Stomach (tissue), 4 donors: ENCODE results near the gene ZNF324.

Source experiments
- CTCF ChIP-seq, 7 experiments: fragments of 450-650 bp in 4 of 7; fragments of 200-600 bp in 3 of 7; sonication (generic) in 3 of 7; IDR thresholded peaks; one replicate each; pipeline ENCODE4 v1.5.1; 2016 to 2019; ENCODE audit warnings: antibody characterized with exemption in 7 of 7, control low read depth in 2 of 7, mild to moderate bottlenecking in 1 of 7
- EP300 ChIP-seq: sonication (generic); formaldehyde crosslinking; IDR thresholded peaks from one replicate; pipeline ENCODE4 v1.6.1; 2017; ENCODE audit warnings: antibody characterized with exemption
- POLR2A ChIP-seq, 4 donors: fragments of 450-650 bp; IDR thresholded peaks; one replicate each; pipeline ENCODE4 v1.6.1; 2016; ENCODE audit warnings: antibody characterized with exemption in 4 of 4, control low read depth in 2 of 4, mild to moderate bottlenecking in 1 of 4, moderate library complexity in 1 of 4
- POLR2AphosphoS5 ChIP-seq, 3 donors: sonication (generic); formaldehyde crosslinking; IDR thresholded peaks; one replicate each; pipeline ENCODE4 v1.6.1; 2016; ENCODE audit warnings: antibody characterized with exemption in 3 of 3

- TF ChIP-seq POLR2AphosphoS5 (IDR thresholded peaks at IDR 0.05) (no peak), CTCF (IDR thresholded peaks at IDR 0.05) (no peak), POLR2A (IDR thresholded peaks at IDR 0.05) (no peak), EP300 (no peak)
Measured at GRCh38 chr19:58477871-58478270, 11.0 kb downstream of the ZNF324 start.
